Endothelial cell of umbilical vein (primary cell): Measurements from ENCODE around the gene ALG11. TPM values are rescaled to one million over a fixed set of nuclear protein-coding genes. Genes with fewer than 3 reads are reported as not detected.

Source experiments
- BruUV-seq: library from RNA; stranded (reverse); fragments of 400-500 nt; replicated peaks from 2 replicates; lab custom pipeline; 2021; lab: Mats Ljungman, UMichigan
- CTCF ChIA-PET: fragments of 300-600, 350-600 bp; sonication (Branson Sonifier 250); formaldehyde crosslinking; loops from one replicate; lab custom pipeline; 2021; ENCODE audit warnings: antibody characterized with exemption, inconsistent platforms; lab: Charles Lee
- POLR2A ChIA-PET: fragments of 300-600, 350-600 bp; sonication (Branson Sonifier 250); formaldehyde crosslinking; loops from one replicate; lab custom pipeline; 2021; ENCODE audit warnings: antibody characterized with exemption, inconsistent platforms; lab: Charles Lee
- DNase-seq: peaks from one replicate; pipeline ENCODE4 v3.0.0-alpha.2; 2011; ENCODE audit warnings: low read depth, low spot score
- FAIRE-seq: peaks from 2 replicates; lab custom pipeline; 2011; peaks lifted over from hg19 to GRCh38; lab: Jason Lieb, UNC
- H2AFZ ChIP-seq: 2 replicates; pipeline ENCODE4 v1.6.0; 2012; ENCODE audit warnings: low read depth, low read length, control low read depth, inconsistent platforms
- H3K27ac ChIP-seq: 2 replicates; pipeline ENCODE4 v1.5.1; 2011; ENCODE audit warnings: low read depth, mild to moderate bottlenecking, control low read depth, low read length, moderate library complexity; ENCODE audit not compliant: insufficient read depth
- H3K27me3 ChIP-seq, 2 experiments: 2 replicates each; pipeline versions ENCODE4 v1.6.0 to v1.6.1; 2011; ENCODE audit warnings: low read length in 2 of 2, mixed read lengths in 1 of 2; ENCODE audit not compliant: control insufficient read depth in 2 of 2, insufficient read depth in 2 of 2
- H3K36me3 ChIP-seq, 2 experiments: 2 replicates in 1 of 2; 3 replicates in 1 of 2; pipeline ENCODE4 v1.5.1; 2011; ENCODE audit warnings: low read length in 2 of 2, mild to moderate bottlenecking in 1 of 2, moderate library complexity in 1 of 2; ENCODE audit not compliant: control insufficient read depth in 2 of 2, insufficient read depth in 2 of 2; ENCODE audit errors: extremely low read depth in 1 of 2
- H3K4me1 ChIP-seq: 3 replicates; pipeline ENCODE4 v1.5.1; 2011; ENCODE audit warnings: mild to moderate bottlenecking, low read length; ENCODE audit not compliant: control insufficient read depth, insufficient read depth; ENCODE audit errors: extremely low read depth
- H3K4me2 ChIP-seq: 2 replicates; pipeline ENCODE4 v1.6.1; 2011; ENCODE audit warnings: low read length, control low read depth, mixed read lengths; ENCODE audit not compliant: insufficient read depth
- H3K4me3 ChIP-seq, 3 experiments: fragments of 200-600 bp in 1 of 3; sonication (generic), shearing (Covaris generic) in 1 of 3; replicated peaks in 1 of 3; 2 replicates each; pipeline ENCODE4 v1.5.1; 2011 to 2016; ENCODE audit warnings: control low read depth in 3 of 3, low read length in 3 of 3, mild to moderate bottlenecking in 2 of 3, inconsistent platforms in 1 of 3, low read depth in 1 of 3, moderate library complexity in 1 of 3; ENCODE audit not compliant: insufficient read depth in 1 of 3
- H3K79me2 ChIP-seq: 2 replicates; pipeline ENCODE4 v1.6.0; 2012; ENCODE audit warnings: low read length, inconsistent platforms; ENCODE audit not compliant: control insufficient read depth, insufficient read depth
- H3K9ac ChIP-seq: replicated peaks from 2 replicates; pipeline ENCODE3; 2011; ENCODE audit warnings: low read length, control low read depth; ENCODE audit not compliant: insufficient read depth; ENCODE audit errors: extremely low read depth
- H3K9me1 ChIP-seq: replicated peaks from 3 replicates; pipeline ENCODE4 v1.6.0; 2011; ENCODE audit warnings: mild to moderate bottlenecking, low read length; ENCODE audit not compliant: control insufficient read depth, insufficient read depth; ENCODE audit errors: extremely low read depth
- H3K9me3 ChIP-seq: replicated peaks from 2 replicates; pipeline ENCODE4 v1.5.1; 2012; ENCODE audit warnings: low read length, inconsistent platforms; ENCODE audit not compliant: control insufficient read depth, insufficient read depth
- H4K20me1 ChIP-seq: replicated peaks from 2 replicates; pipeline ENCODE3; 2011; ENCODE audit warnings: mild to moderate bottlenecking, low read length; ENCODE audit not compliant: control insufficient read depth, insufficient read depth; ENCODE audit errors: extremely low read depth
- CTCF ChIP-seq, 2 donors: IDR thresholded peaks; 1 replicate in 1 of 2; 2 replicates in 1 of 2; pipeline ENCODE4 v1.5.1; 2011; ENCODE audit warnings: low read length in 2 of 2, mild to moderate bottlenecking in 2 of 2, moderate library complexity in 2 of 2, control low read depth in 1 of 2, inconsistent platforms in 1 of 2, low read depth in 1 of 2; ENCODE audit not compliant: insufficient read depth in 1 of 2; ENCODE audit errors: extremely low read depth in 1 of 2
- EZH2 ChIP-seq: IDR thresholded peaks from 2 replicates; pipeline ENCODE4 v1.6.1; 2012; ENCODE audit warnings: borderline replicate concordance, low read depth, mild to moderate bottlenecking, moderate library complexity, low read length, inconsistent platforms; ENCODE audit not compliant: severe bottlenecking
- FOS ChIP-seq: IDR thresholded peaks from 2 replicates; pipeline ENCODE4 v1.6.1; 2011; ENCODE audit warnings: mild to moderate bottlenecking, low read length, moderate library complexity, borderline replicate concordance; ENCODE audit not compliant: insufficient read depth
- GATA2 ChIP-seq: IDR thresholded peaks from 2 replicates; pipeline ENCODE4 v1.7.0; 2011; ENCODE audit warnings: low read depth, mild to moderate bottlenecking, moderate library complexity, mixed read lengths, low read length; ENCODE audit not compliant: insufficient read length, insufficient read depth
- JUN ChIP-seq: IDR thresholded peaks from 2 replicates; pipeline ENCODE4 v1.6.1; 2011; ENCODE audit warnings: borderline replicate concordance, low read depth; ENCODE audit not compliant: insufficient read length, insufficient read depth
- MYC ChIP-seq: IDR thresholded peaks from one replicate; pipeline ENCODE4 v1.6.1; 2011; ENCODE audit warnings: mild to moderate bottlenecking, low read depth, low read length
- POLR2A ChIP-seq: IDR thresholded peaks from 2 replicates; pipeline ENCODE4 v1.6.1; 2012; ENCODE audit warnings: low read depth, mild to moderate bottlenecking, control low read depth, low read length
- POLR2AphosphoS5 ChIP-seq: IDR thresholded peaks from 2 replicates; pipeline ENCODE4 v1.6.1; 2012; ENCODE audit warnings: low read depth, mild to moderate bottlenecking, control low read depth, low read length, moderate library complexity; ENCODE audit not compliant: insufficient read depth
- dilution Hi-C: fragments of 300-500 bp; cut with MboI; formaldehyde crosslinking; loops from one replicate; pipeline ENCODE4 v1.15.0; 2019; ENCODE audit warnings: low sequenced_read_pairs; ENCODE audit not compliant: extremely low pct_ligation_motif_present
- intact Hi-C: fragments of 100-400 bp; cut with micrococcal nuclease; formaldehyde crosslinking; loops from one replicate; pipeline ENCODE4 v1.10.0; 2022
- polyA plus RNA-seq, 4 experiments: library from polyadenylated mRNA; depleted of rRNA in 3 of 4; stranded (reverse) in 3 of 4; unstranded in 1 of 4; fragments of >200 nt; gene quantifications; 2 replicates each; pipeline versions ENCODE4 v1.2.1 to v1.2.3, GENCODE V29; 2011 to 2012; ENCODE audit warnings: missing spikeins in 1 of 4
- total RNA-seq: library from RNA; stranded (reverse); gene quantifications from 2 replicates; pipeline ENCODE4 v1.2.3, GENCODE V29; 2021
- TF ChIP-seq, protein P1 (sequence below): IDR thresholded peaks from 2 replicates; pipeline ENCODE4 v1.6.1; 2011; ENCODE audit not compliant: insufficient read depth, insufficient read length

ALG11 gene
- total and polyA plus RNA-seq, 2 donors (not counting 3 experiments of a cell fraction or from before 2014, with no cell fraction given) = 6.5 to 31.0 TPM

- Histone ChIP-seq H4K20me1 (no peaks in the 10 kb centered on the region), H3K4me2 (no peak overlapping the region), H3K9me1 (no peaks in the 10 kb centered on the region), H3K79me2 (no peaks in the 10 kb centered on the region), H3K9me3 (peaks cover 2% of the 10 kb centered on the region), H3K4me1 (peaks cover under 1% of the 10 kb centered on the region), H3K4me3 (no peak overlapping the region), H3K9ac (no peak overlapping the region), H3K27ac (no peak overlapping the region), H3K36me3 (no peaks in the 10 kb centered on the region), H2AFZ (no peak overlapping the region), H3K27me3 (no peaks in the 10 kb centered on the region)
- TF ChIP-seq POLR2A (no peak), CTCF (IDR thresholded peaks at IDR 0.05; ENCODE audit: extremely low read depth in 1 of 2, insufficient read depth in 1 of 2, low read depth in 1 of 2, low read length in 2 of 2) (no peak), FOS (no peak), JUN (no peak), POLR2AphosphoS5 (no peak), GATA2 (no peak), EZH2 (no peak), MYC (no peak)
- TF ChIP-seq, protein P1, sequence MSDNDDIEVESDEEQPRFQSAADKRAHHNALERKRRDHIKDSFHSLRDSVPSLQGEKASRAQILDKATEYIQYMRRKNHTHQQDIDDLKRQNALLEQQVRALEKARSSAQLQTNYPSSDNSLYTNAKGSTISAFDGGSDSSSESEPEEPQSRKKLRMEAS = no peak
- ChIA-PET CTCF (interaction anchor here (1.2 kb wide), 1 partner anchor 383 kb away, joined by 3 read pairs; the partner anchor contains the start of gene VPS36), POLR2A (no interaction called here)
- no TSS peak for BruUV-seq
- FAIRE-seq (no peak), DNase-seq (no peak)
- dilution Hi-C loops = no loop called here
- intact Hi-C loops = no loop called here
These were observed 55.0 kb downstream of the ALG11 start for GRCh38 chr13:52067237-52067636.
